GM12874 (cell line): ENCODE data around the gene FGD4.

Source experiments
- TF ChIP-seq, protein P1 (sequence below): IDR thresholded peaks from 2 replicates; pipeline ENCODE4 v1.5.1; 2011; ENCODE audit warnings: low read depth, mild to moderate bottlenecking, control low read depth, low read length, moderate library complexity; ENCODE audit not compliant: insufficient read depth

Gene FGD4

DNA sequence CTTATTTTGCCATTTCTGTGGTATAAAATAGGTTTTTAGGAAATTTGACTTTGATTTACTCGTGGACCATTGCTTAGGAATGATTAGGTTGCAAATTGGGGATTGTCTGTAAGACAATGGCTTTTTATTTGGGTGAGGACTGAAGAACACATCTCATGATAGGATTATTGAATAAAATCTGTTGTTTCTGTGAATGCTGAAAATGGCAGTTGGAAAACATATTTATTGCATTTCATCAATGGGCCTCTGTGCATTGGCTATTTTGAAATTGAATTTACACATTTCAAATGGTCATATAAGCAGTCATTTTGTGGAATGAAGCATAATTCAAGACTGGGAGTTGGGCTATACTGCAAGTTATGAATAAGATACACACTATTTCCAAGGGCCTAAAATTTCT is 46.0 kb downstream of the FGD4 start:
- TF ChIP-seq, protein P1, sequence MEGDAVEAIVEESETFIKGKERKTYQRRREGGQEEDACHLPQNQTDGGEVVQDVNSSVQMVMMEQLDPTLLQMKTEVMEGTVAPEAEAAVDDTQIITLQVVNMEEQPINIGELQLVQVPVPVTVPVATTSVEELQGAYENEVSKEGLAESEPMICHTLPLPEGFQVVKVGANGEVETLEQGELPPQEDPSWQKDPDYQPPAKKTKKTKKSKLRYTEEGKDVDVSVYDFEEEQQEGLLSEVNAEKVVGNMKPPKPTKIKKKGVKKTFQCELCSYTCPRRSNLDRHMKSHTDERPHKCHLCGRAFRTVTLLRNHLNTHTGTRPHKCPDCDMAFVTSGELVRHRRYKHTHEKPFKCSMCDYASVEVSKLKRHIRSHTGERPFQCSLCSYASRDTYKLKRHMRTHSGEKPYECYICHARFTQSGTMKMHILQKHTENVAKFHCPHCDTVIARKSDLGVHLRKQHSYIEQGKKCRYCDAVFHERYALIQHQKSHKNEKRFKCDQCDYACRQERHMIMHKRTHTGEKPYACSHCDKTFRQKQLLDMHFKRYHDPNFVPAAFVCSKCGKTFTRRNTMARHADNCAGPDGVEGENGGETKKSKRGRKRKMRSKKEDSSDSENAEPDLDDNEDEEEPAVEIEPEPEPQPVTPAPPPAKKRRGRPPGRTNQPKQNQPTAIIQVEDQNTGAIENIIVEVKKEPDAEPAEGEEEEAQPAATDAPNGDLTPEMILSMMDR: no peak

DNA sequence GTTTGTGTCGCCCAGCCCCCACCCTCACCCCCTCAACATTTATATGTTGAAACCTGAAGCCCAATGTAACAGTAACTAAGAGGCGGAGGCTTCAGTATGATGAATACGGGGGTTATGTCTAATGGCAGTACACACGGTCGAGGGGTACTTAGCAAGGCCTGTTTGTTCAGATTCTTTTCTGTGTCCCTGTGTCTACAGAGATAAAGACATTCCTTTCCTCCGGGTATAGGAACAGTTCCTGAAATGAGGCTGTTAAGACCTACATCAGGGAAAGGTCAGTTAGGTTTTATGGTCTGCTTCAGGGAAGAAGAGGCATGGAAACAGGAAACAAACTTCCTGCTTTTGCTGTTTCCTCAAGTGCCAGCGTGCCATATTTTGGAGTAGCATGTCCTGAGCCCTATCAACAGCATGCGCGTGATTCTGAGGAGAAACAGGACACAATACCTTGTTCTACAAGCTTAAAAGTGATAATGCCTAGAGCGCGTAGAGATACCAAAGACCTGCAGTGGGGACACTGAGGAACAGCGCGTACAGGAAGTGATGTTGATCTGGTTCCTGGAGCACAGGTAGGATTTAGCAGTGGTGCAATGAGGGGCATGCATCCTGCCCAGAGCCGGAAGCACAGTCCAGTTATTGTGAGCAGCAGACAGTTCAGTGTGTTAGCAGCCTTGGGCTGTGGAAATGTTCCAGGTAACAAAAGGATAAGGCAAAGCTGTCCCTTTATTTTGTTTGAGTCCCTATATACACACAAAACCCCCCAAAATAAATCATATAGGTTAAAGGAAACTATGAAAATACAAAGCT is 47.2 kb downstream of the FGD4 start:
- TF ChIP-seq, protein P1: no peak

DNA sequence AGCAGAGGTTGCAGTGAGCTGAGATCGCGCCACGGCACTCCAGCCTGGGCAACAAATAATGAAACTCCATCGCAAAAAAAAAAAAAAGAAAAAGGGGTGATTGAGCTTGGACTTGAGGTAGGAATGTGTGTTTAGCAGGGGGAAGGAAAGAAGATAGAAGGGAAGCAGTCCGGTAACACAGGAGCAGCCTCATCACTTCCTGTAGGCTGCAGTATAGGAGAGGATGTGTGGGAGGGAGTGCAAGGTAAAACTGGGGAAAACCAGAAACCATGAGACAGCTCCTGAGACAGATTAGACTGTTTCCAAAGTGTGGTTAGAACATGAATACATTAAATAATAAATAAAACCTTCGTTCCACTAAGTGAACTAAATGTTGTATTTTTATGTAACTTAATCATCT is 49.2 kb downstream of the FGD4 start:
- TF ChIP-seq, protein P1: no peak

DNA sequence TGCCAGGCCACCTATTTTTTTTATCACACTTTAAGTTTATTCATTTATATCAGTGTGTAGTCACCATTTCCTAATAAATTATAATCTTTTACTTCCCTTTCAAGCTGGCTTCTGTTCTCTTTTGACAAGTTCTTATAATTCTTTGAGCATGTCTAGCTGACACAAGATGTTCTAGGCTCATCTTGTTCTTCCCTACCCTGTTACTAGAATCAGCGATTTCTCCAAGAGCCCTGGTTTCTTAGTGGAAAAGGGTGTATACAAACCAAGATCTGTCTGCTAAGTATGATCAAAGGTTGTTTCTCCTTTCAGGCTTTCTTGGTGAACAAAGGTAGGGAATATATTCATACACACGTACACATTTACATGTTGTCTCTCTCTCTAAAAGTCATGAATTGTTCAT is 51.0 kb downstream of the FGD4 start:
- TF ChIP-seq, protein P1: no peak

DNA sequence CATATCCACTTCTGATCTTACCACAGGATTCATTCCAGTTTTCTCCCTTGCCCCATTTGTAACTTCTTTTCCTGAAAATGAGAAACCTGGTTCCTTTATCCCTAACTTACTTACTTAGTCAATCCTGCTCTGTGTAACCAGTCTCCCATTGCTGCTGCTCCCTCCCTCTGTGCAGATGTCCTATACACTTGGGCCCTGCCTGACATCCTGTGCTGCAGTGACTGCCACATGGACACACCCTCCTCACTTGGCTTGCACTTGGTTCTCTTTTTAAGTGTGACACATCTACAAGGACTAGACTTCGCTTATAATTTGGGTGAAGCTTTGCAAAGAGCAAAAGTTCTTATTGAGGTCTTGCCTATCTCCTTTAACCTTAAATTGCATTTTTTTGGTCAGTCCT is 51.4 kb downstream of the FGD4 start:
- TF ChIP-seq, protein P1: no peak

DNA sequence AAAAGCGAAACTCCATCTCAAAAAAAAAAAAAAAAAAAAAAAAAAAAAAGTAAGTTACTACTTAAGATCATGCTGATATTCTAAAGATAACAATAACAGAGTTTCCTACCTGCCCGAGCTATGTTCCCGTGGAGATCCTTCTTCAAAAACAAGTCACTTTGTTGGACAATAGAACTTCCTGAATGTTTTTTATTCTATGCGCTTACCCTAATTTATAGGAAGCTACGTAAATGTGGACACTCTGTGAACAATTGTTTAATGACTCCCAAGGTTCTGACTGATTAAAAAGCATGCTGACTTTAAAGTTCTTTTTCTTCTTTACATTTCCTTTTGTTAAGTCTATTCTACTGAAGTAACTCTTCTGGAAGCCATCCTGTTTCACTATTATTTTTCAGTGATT is 52.5 kb downstream of the FGD4 start:
- TF ChIP-seq, protein P1: no peak

DNA sequence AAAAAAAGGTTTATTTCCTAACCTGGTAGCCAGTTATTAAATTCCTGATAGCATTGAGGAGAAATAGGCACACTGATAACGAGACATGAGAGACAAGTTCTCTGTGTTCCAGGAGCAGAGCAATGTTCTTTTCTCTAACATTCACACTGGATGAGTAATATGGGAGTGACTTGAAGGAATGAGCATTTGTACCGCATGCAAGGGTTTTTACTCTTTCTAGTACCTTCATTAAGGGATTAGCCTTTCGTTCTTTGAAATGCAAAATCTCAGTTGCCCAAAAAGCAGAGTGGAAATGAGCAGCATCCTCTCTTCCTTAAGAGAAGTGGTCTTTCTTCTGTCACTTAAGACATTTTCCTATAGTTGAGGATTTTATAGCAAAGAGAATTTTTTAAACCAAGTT is 54.7 kb downstream of the FGD4 start:
- TF ChIP-seq, protein P1: no peak
